Measurements from ENCODE around the gene KMO. TPM values are rescaled to one million over a fixed set of nuclear protein-coding genes. Genes with fewer than 3 reads are reported as not detected.

The KMO gene
- total RNA-seq, 4 donors from 2014 or later, result 0.62 to 3.1 (median 1.1) TPM; not detected in 1

DNA sequence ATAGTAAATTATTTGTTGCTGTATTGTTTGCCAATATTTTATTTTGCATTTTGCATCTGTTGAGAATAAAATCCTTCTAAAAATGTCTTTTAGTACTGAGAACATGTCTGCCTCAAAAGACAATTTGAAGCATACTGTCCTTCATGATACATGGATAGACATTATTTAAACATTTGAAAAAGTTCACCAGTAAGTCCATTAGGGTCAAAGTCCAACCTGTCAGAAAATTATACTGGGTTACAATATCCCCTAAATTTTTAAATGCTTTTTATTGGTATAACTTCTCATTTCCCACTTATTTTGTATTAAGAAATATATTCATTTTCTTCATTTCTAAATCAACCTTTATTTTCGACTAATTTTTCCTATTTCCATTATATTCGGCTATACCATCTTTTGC lies 98.7 kb downstream of the KMO start:
- no peak overlapping the region for H3K27ac ChIP-seq
- WGBS, 2 donors (ENCODE audit: low coverage in 1 of 2), result 100% methylated on average over 2 of the region's 2 CpGs
- no peak overlapping the region for H3K4me3 ChIP-seq
- peaks cover 0 to 6% of the 10 kb centered on the region in 2 donors for H3K36me3 ChIP-seq
- no peaks in the 10 kb centered on the region for H3K4me1 ChIP-seq
- no peaks in the 10 kb centered on the region for H3K27me3 ChIP-seq
- no peak for ATAC-seq
- TF ChIP-seq POLR2AphosphoS5 (IDR thresholded peaks at IDR 0.05) (no peak), POLR2A (IDR thresholded peaks at IDR 0.05) (no peak), EP300 (IDR thresholded peaks at IDR 0.05) (no peak)
- TF ChIP-seq, protein P1, sequence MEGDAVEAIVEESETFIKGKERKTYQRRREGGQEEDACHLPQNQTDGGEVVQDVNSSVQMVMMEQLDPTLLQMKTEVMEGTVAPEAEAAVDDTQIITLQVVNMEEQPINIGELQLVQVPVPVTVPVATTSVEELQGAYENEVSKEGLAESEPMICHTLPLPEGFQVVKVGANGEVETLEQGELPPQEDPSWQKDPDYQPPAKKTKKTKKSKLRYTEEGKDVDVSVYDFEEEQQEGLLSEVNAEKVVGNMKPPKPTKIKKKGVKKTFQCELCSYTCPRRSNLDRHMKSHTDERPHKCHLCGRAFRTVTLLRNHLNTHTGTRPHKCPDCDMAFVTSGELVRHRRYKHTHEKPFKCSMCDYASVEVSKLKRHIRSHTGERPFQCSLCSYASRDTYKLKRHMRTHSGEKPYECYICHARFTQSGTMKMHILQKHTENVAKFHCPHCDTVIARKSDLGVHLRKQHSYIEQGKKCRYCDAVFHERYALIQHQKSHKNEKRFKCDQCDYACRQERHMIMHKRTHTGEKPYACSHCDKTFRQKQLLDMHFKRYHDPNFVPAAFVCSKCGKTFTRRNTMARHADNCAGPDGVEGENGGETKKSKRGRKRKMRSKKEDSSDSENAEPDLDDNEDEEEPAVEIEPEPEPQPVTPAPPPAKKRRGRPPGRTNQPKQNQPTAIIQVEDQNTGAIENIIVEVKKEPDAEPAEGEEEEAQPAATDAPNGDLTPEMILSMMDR (IDR thresholded peaks at IDR 0.05), result no peak
- no peaks in the 10 kb centered on the region for H3K9me3 ChIP-seq

DNA sequence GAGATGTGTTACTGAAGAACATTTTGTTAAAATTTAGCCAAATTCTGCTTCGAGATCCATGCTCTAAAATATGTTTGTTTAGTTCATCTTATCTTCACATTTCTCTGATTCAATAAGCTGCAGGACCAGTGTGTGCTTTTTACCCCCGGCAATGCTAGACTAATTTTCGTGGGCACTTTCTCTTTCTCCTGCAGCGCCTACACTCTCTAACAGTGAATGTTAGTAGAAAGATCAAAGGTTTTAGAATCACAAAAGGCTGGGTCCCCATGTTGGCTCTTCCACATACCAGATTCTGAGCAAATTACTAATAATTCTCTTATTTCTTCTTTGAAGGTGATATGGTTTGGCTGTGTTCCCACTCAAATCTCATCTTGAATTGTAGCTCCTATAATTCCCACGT lies 99.5 kb downstream of the KMO start:
- no peaks in the 10 kb centered on the region for H3K9me3 ChIP-seq
- no peak for ATAC-seq
- WGBS, 2 donors (ENCODE audit: low coverage in 1 of 2), result 90 to 98% methylated on average over 5 of the region's 5 CpGs
- H3K36me3 ChIP-seq, result peaks cover 0 to 6% of the 10 kb centered on the region in 2 donors
- no peak overlapping the region for H3K27ac ChIP-seq
- peaks cover 0 to under 1% (median 0%) of the 10 kb centered on the region in 3 donors for H3K4me1 ChIP-seq
- H3K4me3 ChIP-seq, result no peak overlapping the region
- TF ChIP-seq POLR2A (IDR thresholded peaks at IDR 0.05) (no peak), EP300 (IDR thresholded peaks at IDR 0.05) (no peak), POLR2AphosphoS5 (IDR thresholded peaks at IDR 0.05) (no peak)
- TF ChIP-seq, protein P1 (IDR thresholded peaks at IDR 0.05), result no peak
- H3K27me3 ChIP-seq, result no peaks in the 10 kb centered on the region

DNA sequence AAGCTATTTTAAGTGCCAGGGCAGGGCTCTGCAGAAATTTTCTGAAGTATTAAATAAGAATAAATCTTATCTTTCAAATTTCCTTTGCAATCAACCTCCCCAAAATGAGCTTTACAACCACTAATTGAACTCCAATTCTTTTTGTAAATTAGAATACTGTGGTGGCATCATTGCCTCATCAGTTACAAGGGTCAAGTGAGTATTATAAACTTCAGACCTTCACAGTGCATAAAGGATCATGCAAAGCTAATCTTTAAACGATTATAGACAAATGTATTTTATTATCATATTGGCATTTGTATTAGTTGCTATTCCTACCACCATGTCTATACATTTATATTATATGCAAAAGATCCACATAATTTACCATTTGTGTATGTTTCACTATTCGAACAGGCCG lies 100.8 kb downstream of the KMO start:
- Histone ChIP-seq H3K4me3 (no peak overlapping the region), H3K27me3 (no peaks in the 10 kb centered on the region), H3K9me3 (no peaks in the 10 kb centered on the region), H3K4me1 (peaks cover 0 to 12% (median 0%) of the 10 kb centered on the region in 3 donors), H3K36me3 (peaks cover 0 to 6% of the 10 kb centered on the region in 2 donors), H3K27ac (no peak overlapping the region)
- TF ChIP-seq POLR2A (IDR thresholded peaks at IDR 0.05), result no peak
- TF ChIP-seq POLR2AphosphoS5 (IDR thresholded peaks at IDR 0.05), result no peak
- no peak for TF ChIP-seq EP300 (IDR thresholded peaks at IDR 0.05)
- TF ChIP-seq, protein P1 (IDR thresholded peaks at IDR 0.05), result no peak
- no peak for ATAC-seq
- 90 to 98% methylated on average over 3 of the region's 3 CpGs for whole genome bisulfite sequencing, 2 donors (ENCODE audit: low coverage in 1 of 2)

DNA sequence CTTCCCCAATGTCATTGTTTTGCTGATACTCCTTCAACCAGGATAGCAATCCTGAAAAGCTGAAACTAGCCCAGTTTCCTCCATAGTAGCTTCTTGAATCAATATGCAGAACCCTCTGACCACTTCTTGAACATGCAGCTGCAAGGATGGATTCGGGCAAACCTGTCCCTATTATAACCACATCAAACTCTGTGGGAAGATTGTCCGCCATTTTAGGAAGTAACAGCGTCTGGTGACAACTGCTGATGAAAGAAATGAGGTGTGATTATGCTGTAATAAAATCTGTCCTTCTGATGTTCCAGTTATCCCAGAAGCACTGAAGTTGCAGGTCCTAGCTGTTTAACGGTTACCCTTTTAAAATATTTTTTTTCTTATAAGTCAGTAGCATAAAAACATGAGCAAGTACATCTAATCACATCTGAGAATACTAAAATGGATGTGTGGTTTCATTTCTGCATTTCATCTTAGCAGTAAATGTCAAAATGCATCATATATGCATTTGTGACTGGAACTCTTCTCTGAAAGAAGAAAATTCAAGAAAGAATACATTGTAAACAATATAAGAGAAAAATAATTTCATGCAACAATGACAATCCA lies 103.5 kb downstream of the KMO start:
- Histone ChIP-seq H3K4me3 (no peak overlapping the region), H3K4me1 (peaks cover 3 to 29% (median 5%) of the 10 kb centered on the region in 3 donors), H3K27me3 (no peaks in the 10 kb centered on the region), H3K27ac (no peak overlapping the region), H3K36me3 (peaks cover 0 to 6% of the 10 kb centered on the region in 2 donors), H3K9me3 (no peaks in the 10 kb centered on the region)
- TF ChIP-seq POLR2A (IDR thresholded peaks at IDR 0.05) (no peak), POLR2AphosphoS5 (IDR thresholded peaks at IDR 0.05) (no peak), EP300 (IDR thresholded peaks at IDR 0.05) (no peak)
- TF ChIP-seq, protein P1 (IDR thresholded peaks at IDR 0.05), result no peak
- no peak for ATAC-seq
- 83 to 92% methylated on average over 2 to 3 of the region's 4 CpGs for WGBS, 2 donors (ENCODE audit: low coverage in 1 of 2)

DNA sequence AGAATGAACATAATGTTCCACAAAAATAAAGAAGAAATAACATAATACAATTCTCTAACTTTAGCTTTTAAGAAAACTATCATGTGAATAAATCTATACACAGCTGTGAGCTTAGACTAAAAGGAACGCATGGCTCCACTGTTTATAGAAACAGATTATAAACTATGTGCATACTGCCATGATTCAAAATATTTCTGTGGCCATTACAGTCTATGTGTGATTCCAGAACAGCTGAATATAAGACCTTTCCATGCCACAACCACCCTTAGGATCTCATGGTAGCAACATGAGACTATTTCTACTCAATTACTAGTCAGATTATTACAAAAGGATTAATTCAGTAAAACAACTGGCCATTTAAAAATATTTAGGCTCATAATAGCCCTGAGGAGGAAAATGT lies 104.1 kb downstream of the KMO start:
- Histone ChIP-seq H3K27ac (no peak overlapping the region), H3K36me3 (peaks cover 0 to 6% of the 10 kb centered on the region in 2 donors), H3K27me3 (no peaks in the 10 kb centered on the region), H3K9me3 (no peaks in the 10 kb centered on the region), H3K4me3 (no peak overlapping the region), H3K4me1 (peaks cover 3 to 31% (median 5%) of the 10 kb centered on the region in 3 donors)
- TF ChIP-seq POLR2A (IDR thresholded peaks at IDR 0.05), result no peak
- TF ChIP-seq, protein P1 (IDR thresholded peaks at IDR 0.05), result no peak
- TF ChIP-seq POLR2AphosphoS5 (IDR thresholded peaks at IDR 0.05), result no peak
- TF ChIP-seq EP300 (IDR thresholded peaks at IDR 0.05), result no peak
- 40 to 43% methylated on average over 1 of the region's 1 CpG for WGBS, 2 donors (ENCODE audit: low coverage in 1 of 2)
- no peak for ATAC-seq
